Measurements from ENCODE around the gene OR2H2.

The OR2H2 gene

GRCh38 chr6:29593199-29593855 lies 8.4 kb downstream of the OR2H2 start:
- DNase-seq = no peak

- no peak for DNase-seq
These were observed 11.5 kb downstream of the OR2H2 start for GRCh38 chr6:29596381-29596900.

- no peak for DNase-seq
These were observed 12.3 kb downstream of the OR2H2 start for GRCh38 chr6:29597184-29597583.

- DNase-seq = no peak
These were observed 13.3 kb downstream of the OR2H2 start for GRCh38 chr6:29598172-29598747.

- peak; percentile 7 for DNase-seq
These were observed 17.8 kb downstream of the OR2H2 start for GRCh38 chr6:29602564-29603361.

- no peak for DNase-seq
These were observed 18.5 kb downstream of the OR2H2 start for GRCh38 chr6:29603456-29603855.

- no peak for DNase-seq
These were observed 19.0 kb downstream of the OR2H2 start for GRCh38 chr6:29603930-29604329.

- DNase-seq = no peak
These were observed 23.2 kb downstream of the OR2H2 start for GRCh38 chr6:29608131-29608530.

- no peak for DNase-seq
These were observed 25.6 kb downstream of the OR2H2 start for GRCh38 chr6:29610540-29610939.

GRCh38 chr6:29611426-29611825 lies 26.5 kb downstream of the OR2H2 start:
- DNase-seq = no peak

- DNase-seq = peak; percentile 12
These were observed 33.0 kb downstream of the OR2H2 start for GRCh38 chr6:29617782-29618554.

- no peak for DNase-seq
These were observed 34.7 kb downstream of the OR2H2 start for GRCh38 chr6:29619578-29620160.

- no peak for DNase-seq
These were observed 35.7 kb downstream of the OR2H2 start for GRCh38 chr6:29620630-29621029.

- DNase-seq = no peak
These were observed 39.6 kb downstream of the OR2H2 start for GRCh38 chr6:29624520-29624961.

GRCh38 chr6:29625337-29625930 lies 40.5 kb downstream of the OR2H2 start:
- DNase-seq = no peak

- no peak for DNase-seq
These were observed 42.2 kb downstream of the OR2H2 start for GRCh38 chr6:29626948-29627754.

GRCh38 chr6:29627755-29628418 lies 43.0 kb downstream of the OR2H2 start:
- DNase-seq = peak; percentile 79

- peak; percentile 68 for DNase-seq
These were observed 43.7 kb downstream of the OR2H2 start for GRCh38 chr6:29628419-29629281.

- DNase-seq = no peak
These were observed 44.6 kb downstream of the OR2H2 start for GRCh38 chr6:29629571-29629970.

- DNase-seq = no peak
These were observed 45.4 kb downstream of the OR2H2 start for GRCh38 chr6:29630315-29630714.

All from CD4-positive, alpha-beta T cell treated with Interleukin-6 for 4 hours (primary cell).